ENCODE data around the gene TTC9B. TPM values are rescaled to one million over a fixed set of nuclear protein-coding genes. Genes with fewer than 3 reads are reported as not detected.

Gene TTC9B
- total and polyA plus RNA-seq, 2 of the 13 experiments (the other 11 are each of a cell fraction or from before 2014, with no cell fraction given) = not detected

GRCh38 chr19:40225440-40226305, 7.5 kb upstream of the TTC9B start (continued):
- TF ChIP-seq ZZZ3 (CRISPR knock-in tag; IDR thresholded peaks at IDR 0.05; ENCODE audit: borderline replicate concordance) = no peak
- no peak for TF ChIP-seq RBM39 (IDR thresholded peaks at IDR 0.05; ENCODE audit: low read depth, low read length, poor library complexity, severe bottlenecking)
- no peak for TF ChIP-seq EHMT2 (IDR thresholded peaks at IDR 0.05; ENCODE audit: borderline replicate concordance, low read depth, low read length)

DNA sequence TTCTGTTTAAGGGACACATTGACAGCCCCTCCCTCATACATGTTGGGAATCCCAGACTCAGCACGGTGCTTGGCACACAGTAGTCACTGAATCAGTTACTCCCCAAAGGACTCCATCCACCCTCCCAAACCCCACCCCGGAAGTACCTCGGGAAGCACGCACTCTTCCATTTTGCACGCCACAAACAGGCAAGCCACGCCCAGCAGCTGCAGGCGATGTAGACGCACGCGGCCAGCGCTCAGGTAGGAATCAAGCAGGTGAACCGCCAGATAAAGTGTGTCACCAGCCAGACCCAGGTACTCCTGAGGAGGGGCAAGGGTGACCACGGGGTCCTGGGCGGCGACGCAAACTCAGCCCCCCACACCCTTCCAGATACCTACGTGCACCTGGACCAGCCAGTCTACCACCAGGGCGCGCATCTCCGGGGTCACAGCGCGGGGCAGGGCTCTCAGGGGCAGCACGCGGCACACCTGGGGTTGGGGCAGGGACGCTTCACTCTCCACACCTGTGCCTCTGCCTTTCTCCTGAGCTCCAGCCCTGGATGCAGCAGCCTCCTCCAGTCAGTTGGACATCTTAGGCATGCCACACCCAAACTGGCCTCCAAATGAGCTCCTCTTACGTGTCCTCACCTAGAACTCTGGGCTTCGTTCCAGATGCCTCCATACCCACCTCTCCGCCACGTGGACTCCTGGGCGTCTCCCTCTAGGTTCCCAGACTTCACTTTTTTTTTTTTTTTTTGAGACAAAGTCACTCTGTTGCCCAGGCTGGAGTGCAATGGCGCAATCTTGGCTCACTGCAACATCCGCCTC, 6.4 kb upstream of the TTC9B start:
- no peaks in the 10 kb centered on the region for H3K9me3 ChIP-seq (ENCODE audit: low read length)
- no peak overlapping the region for H3K27ac ChIP-seq (ENCODE audit: extremely low read length, insufficient read depth, low read length)
- H3K36me3 ChIP-seq (replicated peaks in 1 of 2; ENCODE audit: control insufficient read depth in 1 of 2, insufficient read depth in 2 of 2, low read length in 2 of 2) = no peaks in the 10 kb centered on the region
- in situ Hi-C loops (cut with HindIII; ENCODE audit: extremely low pct_ligation_motif_present, low pct_unique_long_range_greater_than_20kb) = loop anchor here (5.0 kb wide), 1 partner anchor 87 kb away; no protein-coding TSS in a partner anchor
- H3K27me3 ChIP-seq (ENCODE audit: control insufficient read depth in 1 of 2, insufficient read depth in 2 of 2, low read length in 2 of 2) = no peaks in the 10 kb centered on the region
- POLR2A ChIA-PET = interaction anchor here (0.7 to 1.4 kb wide), 2 partner anchors 33 to 59 kb away, joined by 3 to 7 read pairs; no protein-coding TSS in a partner anchor
- intact Hi-C loops (cut with micrococcal nuclease; ENCODE audit: unreplicated experiment) = no loop called here
- CTCF ChIA-PET (ENCODE audit: low intra/inter-chr PET ratio, low total read pairs) = no interaction called here
- H4K20me1 ChIP-seq (ENCODE audit: insufficient read depth, low read length) = no peaks in the 10 kb centered on the region
- FAIRE-seq (no peak), DNase-seq (ENCODE audit: low spot score) (no peak), ATAC-seq (no peak)
- TF ChIP-seq IRX3 (CRISPR knock-in tag; IDR thresholded peaks at IDR 0.05; ENCODE audit: borderline replicate concordance, low read depth) = no peak
- 0 out of 2 replicates have a peak, but pooled peaks have one; percentile 17 for TF ChIP-seq RXRA (CRISPR knock-in tag; IDR thresholded peaks at IDR 0.05)
- TF ChIP-seq, protein P1, sequence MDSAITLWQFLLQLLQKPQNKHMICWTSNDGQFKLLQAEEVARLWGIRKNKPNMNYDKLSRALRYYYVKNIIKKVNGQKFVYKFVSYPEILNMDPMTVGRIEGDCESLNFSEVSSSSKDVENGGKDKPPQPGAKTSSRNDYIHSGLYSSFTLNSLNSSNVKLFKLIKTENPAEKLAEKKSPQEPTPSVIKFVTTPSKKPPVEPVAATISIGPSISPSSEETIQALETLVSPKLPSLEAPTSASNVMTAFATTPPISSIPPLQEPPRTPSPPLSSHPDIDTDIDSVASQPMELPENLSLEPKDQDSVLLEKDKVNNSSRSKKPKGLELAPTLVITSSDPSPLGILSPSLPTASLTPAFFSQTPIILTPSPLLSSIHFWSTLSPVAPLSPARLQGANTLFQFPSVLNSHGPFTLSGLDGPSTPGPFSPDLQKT (CRISPR knock-in tag; IDR thresholded peaks at IDR 0.05; ENCODE audit: borderline replicate concordance) = no peak
- no peak for TF ChIP-seq GATAD1 (CRISPR knock-in tag; IDR thresholded peaks at IDR 0.05)
- 94% methylated on average over 20 of the region's 32 CpGs for WGBS (ENCODE audit: low lambda C conversion rate)
- no peak overlapping the region for H3K9ac ChIP-seq (ENCODE audit: insufficient read depth, low read depth, low read length)
- H3K4me1 ChIP-seq (ENCODE audit: insufficient read depth, low read length) = peaks cover 50% of the 10 kb centered on the region
- no TSS peak for BruUV-seq (replicated peaks)
- no peak overlapping the region for H3K4me3 ChIP-seq (replicated peaks in 1 of 3; ENCODE audit: insufficient read depth in 1 of 3, low read depth in 2 of 3, low read length in 3 of 3)
- no peak overlapping the region for H2AFZ ChIP-seq (ENCODE audit: low read length)
- no peaks in the 10 kb centered on the region for H3K79me2 ChIP-seq (ENCODE audit: insufficient read depth, low read length)
- no peak overlapping the region for H3K4me2 ChIP-seq (ENCODE audit: low read depth, low read length)
